NOMO-1 treated with dmso at 0.1 percent for 144 hours (cell line): ENCODE measurements around the gene NTNG1.

Experiments
- DNase-seq: peaks from one replicate; lab custom pipeline; 2025; ENCODE audit not compliant: unreplicated experiment; lab: John Stamatoyannopoulos, UW

The NTNG1 gene

DNA sequence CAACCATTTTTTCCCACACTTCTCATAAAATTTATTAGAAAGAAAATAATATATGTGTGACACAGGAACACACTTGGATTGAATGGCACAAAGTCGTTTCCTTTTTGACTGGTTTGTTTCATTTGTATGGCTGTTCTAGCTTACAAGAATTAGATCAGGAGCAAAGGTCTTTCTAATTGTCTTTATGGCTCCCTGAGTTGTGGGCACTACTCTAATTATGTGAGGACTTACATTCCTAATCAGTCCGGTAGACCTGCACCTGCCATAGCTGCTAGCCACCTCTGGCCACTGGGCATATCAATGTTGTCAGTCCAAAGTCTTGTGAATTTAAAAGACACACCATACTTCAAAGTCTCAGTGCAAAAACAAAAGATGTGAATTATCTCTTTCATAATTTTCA lies 346.7 kb downstream of the NTNG1 start:
- DNase-seq = no peak

DNA sequence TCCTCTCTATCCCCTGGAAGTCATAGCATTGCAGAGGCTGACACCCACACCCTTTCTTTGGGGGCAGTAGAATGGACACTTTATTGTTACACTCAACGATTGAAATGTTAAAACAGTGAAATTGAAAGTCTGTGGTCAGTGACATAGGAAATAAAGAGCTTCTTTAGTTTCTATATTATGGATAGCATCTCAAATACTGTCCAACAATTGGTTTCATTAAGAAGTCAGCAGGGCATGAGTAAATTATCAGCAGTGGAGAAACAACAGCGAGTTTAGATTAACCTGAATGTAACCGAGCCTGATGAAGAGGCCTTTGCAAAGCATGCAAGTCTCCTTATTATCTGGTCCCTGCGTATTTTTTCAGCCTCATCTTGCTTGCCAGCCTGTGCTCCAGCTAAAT lies 350.7 kb downstream of the NTNG1 start:
- no peak for DNase-seq

DNA sequence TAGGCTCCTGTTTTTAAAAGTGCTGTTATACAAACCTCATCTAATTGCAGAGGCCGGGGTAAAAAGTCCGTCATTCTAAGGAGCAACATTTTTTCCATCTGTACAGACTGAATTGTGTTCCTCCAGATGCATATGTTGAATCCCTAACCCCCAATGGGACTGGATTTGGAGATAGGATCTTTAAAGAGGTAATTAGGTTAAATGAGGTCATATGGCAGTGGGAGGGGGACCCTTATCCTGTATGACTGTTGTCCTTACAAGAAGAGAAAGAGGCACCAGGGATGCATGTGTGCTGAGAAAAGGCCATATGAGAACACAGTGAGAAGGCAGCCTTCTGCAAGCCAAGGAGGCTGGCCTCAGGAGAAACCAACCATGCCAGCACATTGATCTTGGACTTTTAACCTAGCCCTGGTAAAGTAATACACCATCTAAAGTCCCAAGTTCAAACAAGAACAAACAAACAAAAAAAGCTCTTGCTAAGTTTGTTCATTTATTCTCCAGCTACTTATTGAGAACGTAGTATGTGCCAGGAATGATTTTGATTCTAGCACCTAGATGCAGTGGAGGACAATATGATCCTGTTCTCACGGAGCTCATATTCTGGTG lies 352.4 kb downstream of the NTNG1 start:
- no peak for DNase-seq

DNA sequence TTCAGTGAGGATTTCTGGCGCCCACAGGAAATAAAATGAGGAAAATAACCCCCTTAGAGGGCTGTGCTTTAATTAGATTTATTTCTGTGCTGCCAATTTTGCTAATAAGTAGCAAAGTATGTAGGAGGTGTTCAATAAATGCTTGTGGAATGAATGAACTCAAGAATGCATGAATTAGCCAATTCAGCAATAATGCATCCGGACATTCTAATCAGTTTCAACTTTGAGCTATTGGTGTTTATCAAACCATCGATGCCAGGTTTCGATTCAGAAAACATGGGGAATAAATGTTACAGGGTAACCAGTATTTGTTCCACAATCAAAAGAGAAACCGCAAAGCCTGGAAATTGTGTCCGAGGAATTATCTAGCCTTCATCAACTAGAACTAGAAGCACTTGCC lies 353.2 kb downstream of the NTNG1 start:
- no peak for DNase-seq

DNA sequence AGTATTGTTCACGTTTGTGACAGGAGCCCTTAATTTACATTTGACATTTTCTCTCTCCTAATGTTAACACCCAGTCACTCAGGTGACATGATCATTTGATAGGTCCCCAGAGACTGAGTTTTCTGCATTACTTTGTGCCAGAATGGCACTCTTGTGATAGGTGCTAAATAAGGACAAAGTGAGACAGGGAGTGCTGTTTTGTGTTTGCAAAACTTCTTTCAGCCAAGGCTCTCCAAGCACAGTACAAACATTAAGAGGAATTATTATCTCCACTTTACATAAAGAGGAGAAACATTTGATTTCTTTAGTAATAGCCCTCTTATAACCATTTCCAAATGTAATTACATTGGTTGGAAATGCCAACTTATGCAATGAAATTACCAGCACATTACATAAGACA lies 355.2 kb downstream of the NTNG1 start:
- DNase-seq = no peak

DNA sequence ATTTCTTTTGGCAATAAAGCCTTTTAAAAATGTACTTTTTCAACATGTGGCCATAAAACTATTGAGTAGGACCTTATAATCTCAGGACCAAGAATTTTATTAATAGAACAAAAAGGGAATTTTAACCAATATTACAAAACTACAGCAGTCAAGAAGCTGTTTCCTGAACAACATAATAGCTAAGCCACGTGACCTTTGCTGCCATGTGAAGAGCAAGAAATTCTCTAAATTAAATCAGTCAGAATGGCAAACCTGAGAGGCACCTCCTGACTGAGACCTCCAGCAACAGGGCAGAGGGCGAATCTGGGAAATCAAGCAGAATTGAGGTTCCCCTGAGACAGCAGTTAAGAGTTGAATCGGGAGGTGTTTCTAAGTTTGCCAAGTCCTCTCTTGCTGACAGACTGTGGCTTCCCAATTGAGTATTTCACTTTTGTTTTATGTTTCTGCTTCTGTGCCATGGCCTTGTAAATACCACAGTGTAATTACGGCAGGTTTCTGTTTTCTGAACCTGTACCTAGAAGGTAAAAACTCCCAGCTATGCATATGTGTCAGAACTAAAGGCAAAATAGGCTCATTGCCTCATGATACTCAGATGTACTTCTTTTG lies 358.4 kb downstream of the NTNG1 start:
- DNase-seq = no peak

DNA sequence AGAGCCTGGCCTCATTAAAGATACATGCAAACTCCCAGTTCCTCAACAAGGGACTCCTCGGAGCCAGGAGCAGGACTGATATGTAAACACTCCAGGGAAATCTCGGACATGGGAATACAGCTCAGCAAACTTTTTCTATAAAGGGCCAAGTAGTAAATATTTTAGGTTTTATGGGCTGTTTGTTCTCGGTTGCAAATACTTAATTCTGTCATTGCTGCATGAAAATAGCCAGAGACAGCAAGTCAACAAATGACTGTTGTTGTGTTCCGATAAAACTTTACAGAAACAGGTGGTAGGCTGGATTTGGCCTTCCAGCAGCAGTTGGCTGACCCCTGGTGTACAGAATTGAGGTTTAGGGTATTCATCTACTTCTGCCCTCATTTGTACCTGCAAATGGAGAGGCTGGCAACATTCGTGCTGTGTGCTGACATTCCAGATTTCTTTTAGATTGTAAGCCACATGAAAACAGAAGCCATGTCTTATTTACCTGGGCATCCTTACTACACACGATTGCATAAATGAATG lies 360.3 kb downstream of the NTNG1 start:
- no peak for DNase-seq

DNA sequence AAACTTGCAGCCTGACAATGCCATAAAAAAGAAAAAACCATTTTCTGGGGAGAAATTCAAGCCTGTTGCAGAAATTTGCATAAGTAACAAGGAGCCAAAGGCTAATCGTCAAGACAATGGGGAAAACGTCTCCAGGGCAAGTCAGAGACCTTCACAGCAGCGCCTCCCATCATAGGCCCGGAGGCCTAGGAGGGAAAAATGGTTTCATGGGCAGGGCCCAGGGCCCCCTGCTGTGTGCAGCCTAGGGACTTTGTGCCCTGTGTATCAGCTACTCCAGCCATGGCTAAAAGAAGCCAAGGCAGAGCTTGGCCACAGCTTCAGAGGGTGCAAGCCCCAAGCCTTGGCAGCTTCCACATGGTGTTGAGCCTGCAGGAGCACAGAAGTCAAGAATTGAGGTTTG lies 369.5 kb downstream of the NTNG1 start:
- DNase-seq = no peak

DNA sequence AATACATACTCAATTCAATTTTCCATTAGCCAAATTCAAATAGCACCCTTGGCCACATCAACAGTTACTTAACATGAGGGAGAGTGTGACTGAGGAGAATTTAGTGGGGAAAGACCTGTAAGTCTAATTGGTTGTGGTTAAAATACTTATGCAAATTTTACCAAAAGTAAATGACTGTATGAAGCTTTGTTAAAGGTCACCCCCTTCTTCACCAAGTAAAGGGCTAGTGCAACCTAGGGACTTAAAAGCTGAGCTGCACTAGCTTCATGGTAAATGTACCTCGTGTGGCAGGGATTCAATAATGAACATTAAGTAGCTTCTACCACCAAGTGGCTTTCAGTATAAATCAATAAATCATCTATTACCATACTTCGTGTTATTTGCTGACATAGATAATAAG lies 372.0 kb downstream of the NTNG1 start:
- no peak for DNase-seq

DNA sequence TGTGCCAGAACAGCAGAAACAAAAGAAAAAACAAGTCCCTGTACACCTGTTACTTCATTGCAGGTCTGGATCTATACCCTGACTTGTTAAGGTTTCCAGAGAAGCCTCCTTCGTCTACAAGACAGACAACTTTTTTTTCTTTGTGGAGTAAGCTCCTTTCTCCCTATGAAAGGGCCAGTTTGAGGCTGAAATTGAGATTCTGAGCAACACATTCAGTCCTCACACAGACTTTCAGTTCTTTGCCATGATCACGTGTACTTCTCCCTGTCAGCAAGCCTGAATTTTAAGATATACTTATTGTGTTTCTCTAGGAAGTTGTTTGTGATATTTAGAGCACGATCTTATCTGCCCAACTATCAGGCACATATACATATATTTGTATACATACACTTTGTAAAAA lies 374.0 kb downstream of the NTNG1 start:
- DNase-seq = no peak

DNA sequence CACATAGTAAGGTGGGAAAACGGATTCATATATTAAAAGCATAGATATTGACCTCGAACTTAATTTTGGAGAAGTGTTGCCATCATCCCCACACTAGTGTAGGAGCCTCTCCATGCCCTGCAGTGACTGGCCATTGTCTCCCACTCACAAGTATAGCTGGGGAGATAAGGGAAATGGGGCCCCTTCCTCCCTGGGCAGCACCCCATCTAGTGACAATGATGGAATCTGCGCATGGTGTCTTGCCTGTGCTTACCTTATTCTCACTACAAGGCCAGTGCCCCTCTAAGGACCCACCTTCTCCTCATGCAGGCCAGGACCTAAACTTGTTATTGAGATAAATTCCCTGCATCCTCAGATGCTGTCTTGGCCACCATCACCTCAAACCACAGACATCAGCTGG lies 374.9 kb downstream of the NTNG1 start:
- DNase-seq = no peak

DNA sequence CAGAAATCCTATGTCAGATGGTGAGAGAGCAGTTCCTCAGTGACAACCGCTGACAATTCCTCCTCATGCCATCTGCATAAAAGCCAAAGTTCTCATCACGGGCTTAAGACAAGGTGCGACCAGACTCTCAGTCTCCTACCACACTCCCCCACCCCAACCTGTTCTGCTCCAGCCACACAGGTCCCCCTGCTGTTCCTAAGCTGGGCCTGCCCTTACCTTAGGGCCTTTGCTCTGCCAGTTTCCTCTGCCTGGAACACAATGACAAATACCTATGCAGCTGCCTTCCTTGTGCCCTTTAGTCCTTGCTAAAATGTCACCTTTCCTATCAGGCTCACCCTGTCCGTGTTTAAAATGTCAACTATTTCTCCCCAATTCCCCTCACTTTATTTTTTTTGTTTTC lies 382.2 kb downstream of the NTNG1 start:
- no peak for DNase-seq

DNA sequence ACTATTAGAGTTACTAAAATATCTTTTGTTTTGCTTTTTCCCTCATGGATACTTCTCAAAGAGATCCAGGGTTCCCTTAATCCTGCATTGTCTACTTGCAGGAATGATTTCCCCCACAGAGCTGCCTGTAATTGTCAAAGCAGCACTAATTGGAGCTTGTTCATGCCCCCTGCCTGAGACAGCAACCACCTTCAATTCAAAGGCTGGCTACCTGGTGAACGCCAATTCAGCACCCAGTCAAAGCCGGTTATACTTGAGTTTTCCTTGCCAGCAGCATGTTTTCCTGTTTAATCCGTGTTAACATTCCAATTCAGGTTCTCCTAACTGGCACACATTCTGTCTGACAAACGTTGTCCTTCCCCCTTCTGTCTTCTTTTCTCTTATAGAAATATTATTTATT lies 382.9 kb downstream of the NTNG1 start:
- no peak for DNase-seq

DNA sequence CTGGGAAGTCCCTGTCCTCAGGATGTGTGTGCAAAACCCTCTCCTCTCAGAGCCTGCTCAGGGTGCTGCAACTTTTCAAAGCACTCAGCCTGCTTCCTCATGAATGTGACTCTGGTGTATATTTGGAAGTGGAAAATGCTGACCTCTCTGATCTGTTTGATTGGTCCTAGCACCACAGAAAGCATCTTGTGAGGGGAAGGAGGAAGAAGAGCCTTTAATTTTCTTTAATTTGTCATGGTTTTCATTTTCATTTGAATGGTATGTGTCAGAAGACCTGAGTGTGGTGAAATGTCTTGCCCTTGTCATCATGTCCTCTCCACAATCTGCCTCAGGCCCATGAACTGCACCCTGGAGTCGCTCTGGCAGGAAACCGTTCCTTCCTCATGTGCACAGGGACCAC lies 383.5 kb downstream of the NTNG1 start:
- DNase-seq = no peak

DNA sequence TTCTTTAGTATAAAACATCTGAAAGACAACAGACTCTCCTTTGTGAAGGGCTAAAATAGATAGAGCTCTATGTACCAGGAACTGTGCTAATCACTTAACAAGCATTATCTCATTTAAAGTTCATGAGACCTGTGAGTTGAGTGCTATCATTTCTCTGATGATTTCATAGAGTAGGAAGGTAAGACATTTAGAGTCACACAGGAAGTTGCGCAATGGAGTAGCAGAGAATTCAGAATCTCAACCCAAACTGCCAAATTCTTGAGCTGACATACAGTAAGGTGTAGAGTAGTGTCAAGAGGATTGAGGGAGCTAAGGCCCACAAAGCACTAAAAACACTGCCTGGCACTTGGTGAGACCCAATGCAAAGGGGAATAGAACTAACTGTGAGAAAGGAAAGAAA lies 384.3 kb downstream of the NTNG1 start:
- no peak for DNase-seq

DNA sequence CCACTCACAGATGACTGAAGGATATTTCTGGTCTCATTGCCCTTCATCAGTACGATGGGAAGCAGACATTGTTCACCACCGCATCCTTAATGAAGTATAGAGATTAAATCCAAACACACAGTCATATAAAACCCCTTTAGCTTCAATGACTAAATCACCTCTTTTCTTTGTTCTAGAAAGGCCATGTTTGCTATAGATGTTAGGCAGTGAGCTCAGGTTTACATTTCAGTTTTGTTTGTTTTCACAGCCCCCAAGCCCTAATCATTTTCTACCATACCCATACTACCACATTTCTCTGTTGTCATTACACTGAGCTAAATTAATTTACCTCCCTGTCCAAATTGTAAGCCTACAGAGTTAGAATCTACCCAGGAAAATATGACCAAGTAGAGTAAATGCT lies 385.1 kb downstream of the NTNG1 start:
- DNase-seq = no peak

DNA sequence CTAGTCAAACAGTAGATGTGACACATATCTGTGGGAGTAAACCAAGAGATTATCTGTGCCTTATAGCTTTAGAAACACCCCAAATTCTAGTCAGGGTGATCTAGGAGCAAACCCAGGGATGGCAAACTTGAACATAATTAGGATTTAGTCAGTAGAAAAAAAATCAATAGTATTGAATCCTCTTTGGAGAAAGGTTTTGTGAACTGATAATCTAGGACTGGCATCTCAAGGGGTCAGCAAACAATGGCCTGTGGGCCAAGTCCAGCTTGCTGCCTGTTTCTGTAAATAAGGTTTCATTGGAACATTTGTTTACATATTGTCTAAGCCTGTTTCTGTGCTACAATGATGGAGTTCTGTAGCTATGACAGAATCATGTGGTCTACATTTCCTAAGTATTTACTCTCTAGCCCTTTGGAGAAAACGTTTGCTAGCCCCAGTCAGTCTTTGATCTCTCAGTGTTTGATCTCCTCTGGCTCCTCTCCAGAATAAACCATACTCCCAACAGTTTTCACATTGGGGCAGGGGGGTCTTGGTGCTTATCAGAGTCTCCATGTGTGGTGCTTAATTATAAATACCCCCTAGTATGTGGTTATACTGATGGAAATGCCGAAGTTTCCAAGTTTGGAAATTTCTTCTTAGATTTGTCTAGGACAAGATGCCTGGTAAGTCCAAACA lies 385.8 kb downstream of the NTNG1 start:
- DNase-seq = no peak

DNA sequence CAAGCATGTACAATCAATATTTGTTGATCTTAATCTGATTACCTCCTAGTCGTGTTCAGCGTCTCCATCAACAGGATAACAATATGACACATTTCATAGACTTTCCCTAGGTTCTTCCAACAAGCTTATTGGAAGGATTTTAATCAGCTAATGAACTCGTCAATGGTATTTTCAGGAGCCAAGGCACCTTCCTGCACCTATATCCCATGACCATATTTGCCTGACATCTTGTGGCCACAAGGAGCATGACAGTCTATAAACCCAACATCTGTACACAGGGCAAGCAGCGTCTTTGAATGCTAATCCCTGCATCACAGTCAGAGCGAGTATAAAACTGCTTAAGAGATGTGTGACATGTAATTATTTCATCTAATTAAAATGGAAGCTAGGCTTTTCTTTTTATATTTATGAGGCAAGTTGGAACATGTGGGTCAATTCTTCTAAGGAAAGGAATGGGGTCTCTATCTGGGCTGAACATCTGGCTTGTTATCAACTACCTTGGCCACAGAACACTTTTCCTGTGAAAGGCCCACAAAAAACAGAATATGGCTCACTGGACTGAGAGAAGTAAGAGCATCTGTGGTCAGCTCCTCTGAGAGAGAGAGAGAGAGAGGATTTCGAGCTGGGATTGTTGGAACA lies 388.8 kb downstream of the NTNG1 start:
- DNase-seq = no peak

DNA sequence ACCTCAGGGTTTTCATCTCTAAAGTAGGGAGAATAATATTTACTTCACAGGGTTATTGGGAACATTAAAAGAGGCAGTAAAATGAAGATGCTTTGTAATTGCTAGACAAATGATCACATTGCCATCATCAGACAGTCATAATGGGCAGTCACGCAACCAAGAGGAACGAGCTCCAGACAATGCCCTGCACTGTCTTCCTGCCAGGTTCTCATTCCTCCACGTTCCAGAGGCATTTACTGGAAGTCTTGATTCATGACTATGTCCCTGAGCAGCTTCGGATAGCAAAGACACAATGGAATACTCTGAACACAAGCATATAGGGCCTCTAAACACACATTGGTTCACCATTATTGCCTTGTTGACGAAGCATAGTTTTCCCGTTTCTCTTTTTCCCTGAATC lies 389.7 kb downstream of the NTNG1 start:
- no peak for DNase-seq

DNA sequence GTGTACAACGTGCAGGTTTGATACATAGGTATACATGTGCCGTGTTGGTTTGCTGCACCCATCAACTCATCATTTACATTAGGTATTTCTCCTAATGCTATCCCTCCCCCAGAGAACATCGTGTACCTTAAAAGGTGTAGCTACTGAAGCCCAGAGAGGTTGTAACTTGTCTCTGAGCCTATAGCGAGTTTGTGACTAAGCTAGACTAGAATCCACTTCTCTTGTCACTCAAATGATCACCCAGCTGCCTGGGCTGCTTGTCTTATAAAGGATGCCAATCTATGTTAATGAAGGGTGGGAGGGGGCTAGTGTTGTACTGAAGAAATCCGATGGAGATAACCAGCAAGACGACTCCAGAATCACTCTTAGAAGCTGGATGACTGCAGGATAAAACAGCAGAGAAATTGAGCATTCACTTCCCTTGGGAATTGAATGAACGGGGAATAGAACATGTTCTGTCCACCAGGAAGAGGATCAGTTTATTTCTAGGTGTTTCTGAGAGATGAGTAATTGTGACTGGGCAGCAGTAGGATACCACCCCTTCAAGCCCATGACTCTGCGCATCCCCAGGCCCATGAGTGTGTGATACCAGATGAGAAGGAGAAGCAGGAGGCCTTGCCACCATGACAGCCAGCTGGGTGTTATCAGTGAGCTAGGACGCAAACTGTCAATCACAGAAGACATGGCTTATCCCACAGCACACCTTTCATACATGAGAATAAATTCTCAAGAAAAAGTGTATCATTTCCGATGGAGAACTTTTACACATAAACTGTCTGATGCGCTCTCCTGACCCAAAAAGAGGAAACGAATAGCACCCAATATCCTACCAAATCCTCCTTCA lies 390.4 kb downstream of the NTNG1 start:
- no peak for DNase-seq

DNA sequence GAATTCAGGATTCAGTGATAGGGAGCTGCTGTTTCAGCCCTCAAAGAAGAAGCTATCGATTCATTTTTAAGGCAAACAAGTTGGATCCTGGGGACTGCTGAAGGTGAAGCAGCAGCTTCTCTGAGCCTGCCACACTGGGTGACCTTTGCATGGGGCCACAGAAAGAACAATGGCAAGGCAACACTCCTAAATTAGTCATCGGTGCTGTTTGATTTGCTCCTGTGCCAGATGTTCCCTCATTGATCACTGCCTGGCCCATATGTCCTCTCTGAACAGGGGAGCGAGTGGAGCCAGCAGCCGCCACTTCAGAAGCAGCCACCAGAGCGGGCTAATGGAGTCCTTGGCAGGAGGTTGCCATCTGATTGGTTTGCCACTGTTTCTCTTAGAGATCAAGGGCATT lies 391.5 kb downstream of the NTNG1 start:
- no peak for DNase-seq
